K562 (cell line): ENCODE measurements around the gene ACTN4. TPM values are rescaled to one million over a fixed set of nuclear protein-coding genes. Genes with fewer than 3 reads are reported as not detected.

Experiments
- CTCFL ChIP-seq: IDR thresholded peaks from 2 replicates; pipeline ENCODE4 v1.6.1; 2011; ENCODE audit warnings: borderline replicate concordance, low read depth, mild to moderate bottlenecking, moderate library complexity, low read length; ENCODE audit not compliant: insufficient read depth, poor library complexity, severe bottlenecking
- NFATC3 ChIP-seq: fragments of 450-650 bp; IDR thresholded peaks from 2 replicates; pipeline ENCODE4 v1.6.1; 2017; ENCODE audit warnings: mild to moderate bottlenecking
- SREBF2 ChIP-seq: sonication (generic); formaldehyde crosslinking; IDR thresholded peaks from 2 replicates; pipeline ENCODE4 v1.4.0; 2020; ENCODE audit warnings: mild to moderate bottlenecking, missing genetic modification reagents
- TOE1 ChIP-seq, 2 experiments: fragments of 450-650 bp in 1 of 2; sonication (generic) in 1 of 2; formaldehyde crosslinking in 1 of 2; IDR thresholded peaks; 2 replicates each; pipeline versions ENCODE4 v1.7.1 to v1.8.0; 2016 to 2022; ENCODE audit warnings: borderline replicate concordance in 2 of 2, mild to moderate bottlenecking in 2 of 2, antibody characterized with exemption in 1 of 2, inconsistent platforms in 1 of 2, low read depth in 1 of 2, missing genetic modification reagents in 1 of 2, moderate library complexity in 1 of 2
- ZFX ChIP-seq: sonication (generic); formaldehyde crosslinking; IDR thresholded peaks from 2 replicates; pipeline ENCODE4 v1.8.0; 2022; ENCODE audit warnings: mild to moderate bottlenecking, missing genetic modification reagents, moderate library complexity
- ZNF324 ChIP-seq: fragments of 250-450 bp; sonication (Bioruptor Pico); IDR thresholded peaks from 2 replicates; pipeline ENCODE4 v1.4.0; 2020; ENCODE audit warnings: mild to moderate bottlenecking
- ZNF766 ChIP-seq: fragments of 200-800 bp; sonication (Bioruptor generic); conservative IDR thresholded peaks from 2 replicates; pipeline ENCODE4 v1.6.1; 2016; ENCODE audit warnings: missing genetic modification characterization, missing compliant biosample characterization
- polyA plus RNA-seq, 8 experiments: library from polyadenylated mRNA; depleted of rRNA in 4 of 8; stranded (reverse) in 5 of 8; unstranded in 3 of 8; fragments of >200 nt; fragmentation: Nextera tagmentation in 2 of 8; fragmentation: Illumina TruSeq in 1 of 8; extraction: Ambion mirVana in 2 of 8; extraction: Trizol in 1 of 8; gene quantifications; 2 replicates each; pipeline versions ENCODE4 v1.2.1 to v1.2.3, GENCODE V29; 2011 to 2014; ENCODE audit warnings: inconsistent platforms in 1 of 8, missing spikeins in 1 of 8
- total RNA-seq, 7 experiments: library from RNA; depleted of rRNA in 6 of 7; stranded (reverse); fragments of >200 nt in 6 of 7; fragmentation: Illumina TruSeq in 2 of 7; extraction: Trizol in 2 of 7; gene quantifications; 2 replicates each; pipeline versions ENCODE4 v1.2.1 to v1.2.3, GENCODE V29; 2011 to 2021; ENCODE audit warnings: low replicate concordance in 1 of 7
- TF ChIP-seq, protein P1 (sequence below), 2 experiments: fragments of 200-800 bp in 1 of 2; sonication (Bioruptor generic) in 1 of 2; sonication (generic) in 1 of 2; formaldehyde crosslinking in 1 of 2; IDR thresholded peaks in 1 of 2; conservative IDR thresholded peaks in 1 of 2; 2 replicates each; pipeline versions ENCODE4 v1.5.0 to v1.6.1; 2016 to 2020; ENCODE audit warnings: missing compliant biosample characterization in 1 of 2, missing genetic modification characterization in 1 of 2, missing genetic modification reagents in 1 of 2
- TF ChIP-seq, protein P2 (sequence below): fragments of 250-450 bp; sonication (Bioruptor Pico); IDR thresholded peaks from 2 replicates; pipeline ENCODE4 v1.8.0; 2022; ENCODE audit warnings: moderate library complexity, mild to moderate bottlenecking, inconsistent platforms
- TF ChIP-seq, protein P3 (sequence below): fragments of 250-450 bp; sonication (Bioruptor Pico); IDR thresholded peaks from 2 replicates; pipeline ENCODE4 v1.4.0; 2020; ENCODE audit warnings: mild to moderate bottlenecking, moderate library complexity, borderline replicate concordance
- TF ChIP-seq, protein P4 (sequence below): fragments of 450-650 bp; IDR thresholded peaks from 2 replicates; pipeline ENCODE4 v1.7.1; 2018; ENCODE audit warnings: mild to moderate bottlenecking, low read depth; ENCODE audit not compliant: partially characterized antibody
- TF ChIP-seq, protein P5 (sequence below): fragments of 450-650 bp; formaldehyde crosslinking; IDR thresholded peaks from 2 replicates; pipeline ENCODE4 v1.4.0; 2020; ENCODE audit warnings: mild to moderate bottlenecking, mixed read lengths

Gene ACTN4
- total and polyA plus RNA-seq, 9 of the 15 experiments (the other 6 are each of a cell fraction or from before 2014, with no cell fraction given), result 3.1 to 385 (median 125) TPM

DNA sequence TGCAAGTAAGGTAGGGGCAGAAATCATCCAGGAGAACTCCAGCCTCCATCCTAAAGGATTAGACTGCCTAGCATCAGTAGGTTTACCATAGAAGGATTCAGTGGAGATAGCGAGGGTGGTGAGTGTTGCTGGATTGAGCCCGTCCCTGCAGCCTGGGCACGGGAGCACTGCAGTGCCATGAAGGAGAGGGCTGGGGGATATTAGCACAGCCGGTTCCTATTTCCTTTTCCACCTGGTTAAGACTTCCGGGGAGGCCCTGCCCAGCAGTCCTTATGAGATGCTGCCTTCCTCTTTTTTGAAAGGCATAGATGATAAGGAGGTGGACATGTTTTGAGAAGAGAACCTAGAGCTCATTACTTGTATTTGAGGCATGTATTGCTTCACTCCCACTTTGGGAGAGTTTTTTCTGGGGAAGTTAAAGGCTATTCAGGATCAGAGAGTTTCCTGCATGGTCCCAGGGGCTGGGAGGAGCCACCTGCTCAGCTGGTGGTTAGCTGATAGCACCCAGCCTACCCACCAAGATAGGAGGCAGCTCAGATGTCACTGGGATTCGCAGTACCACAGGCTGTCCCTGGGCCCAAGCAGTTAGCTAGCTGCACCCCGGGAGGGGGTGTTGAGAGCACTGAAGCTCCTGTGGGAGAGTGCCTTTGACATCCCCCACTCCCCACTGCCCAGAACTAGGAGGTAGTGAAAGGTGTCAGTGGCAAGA is 17.2 kb downstream of the ACTN4 start (continued):
- TF ChIP-seq, protein P1, sequence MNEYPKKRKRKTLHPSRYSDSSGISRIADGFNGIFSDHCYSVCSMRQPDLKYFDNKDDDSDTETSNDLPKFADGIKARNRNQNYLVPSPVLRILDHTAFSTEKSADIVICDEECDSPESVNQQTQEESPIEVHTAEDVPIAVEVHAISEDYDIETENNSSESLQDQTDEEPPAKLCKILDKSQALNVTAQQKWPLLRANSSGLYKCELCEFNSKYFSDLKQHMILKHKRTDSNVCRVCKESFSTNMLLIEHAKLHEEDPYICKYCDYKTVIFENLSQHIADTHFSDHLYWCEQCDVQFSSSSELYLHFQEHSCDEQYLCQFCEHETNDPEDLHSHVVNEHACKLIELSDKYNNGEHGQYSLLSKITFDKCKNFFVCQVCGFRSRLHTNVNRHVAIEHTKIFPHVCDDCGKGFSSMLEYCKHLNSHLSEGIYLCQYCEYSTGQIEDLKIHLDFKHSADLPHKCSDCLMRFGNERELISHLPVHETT (CRISPR knock-in tag; conservative IDR thresholded peaks at IDR 0.05 in 1 of 2, IDR thresholded peaks at IDR 0.05 in 1 of 2), result no peak
- TF ChIP-seq, protein P2, sequence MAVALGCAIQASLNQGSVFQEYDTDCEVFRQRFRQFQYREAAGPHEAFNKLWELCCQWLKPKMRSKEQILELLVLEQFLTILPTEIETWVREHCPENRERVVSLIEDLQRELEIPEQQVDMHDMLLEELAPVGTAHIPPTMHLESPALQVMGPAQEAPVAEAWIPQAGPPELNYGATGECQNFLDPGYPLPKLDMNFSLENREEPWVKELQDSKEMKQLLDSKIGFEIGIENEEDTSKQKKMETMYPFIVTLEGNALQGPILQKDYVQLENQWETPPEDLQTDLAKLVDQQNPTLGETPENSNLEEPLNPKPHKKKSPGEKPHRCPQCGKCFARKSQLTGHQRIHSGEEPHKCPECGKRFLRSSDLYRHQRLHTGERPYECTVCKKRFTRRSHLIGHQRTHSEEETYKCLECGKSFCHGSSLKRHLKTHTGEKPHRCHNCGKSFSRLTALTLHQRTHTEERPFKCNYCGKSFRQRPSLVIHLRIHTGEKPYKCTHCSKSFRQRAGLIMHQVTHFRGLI (CRISPR knock-in tag), result no peak
- TF ChIP-seq, protein P3, sequence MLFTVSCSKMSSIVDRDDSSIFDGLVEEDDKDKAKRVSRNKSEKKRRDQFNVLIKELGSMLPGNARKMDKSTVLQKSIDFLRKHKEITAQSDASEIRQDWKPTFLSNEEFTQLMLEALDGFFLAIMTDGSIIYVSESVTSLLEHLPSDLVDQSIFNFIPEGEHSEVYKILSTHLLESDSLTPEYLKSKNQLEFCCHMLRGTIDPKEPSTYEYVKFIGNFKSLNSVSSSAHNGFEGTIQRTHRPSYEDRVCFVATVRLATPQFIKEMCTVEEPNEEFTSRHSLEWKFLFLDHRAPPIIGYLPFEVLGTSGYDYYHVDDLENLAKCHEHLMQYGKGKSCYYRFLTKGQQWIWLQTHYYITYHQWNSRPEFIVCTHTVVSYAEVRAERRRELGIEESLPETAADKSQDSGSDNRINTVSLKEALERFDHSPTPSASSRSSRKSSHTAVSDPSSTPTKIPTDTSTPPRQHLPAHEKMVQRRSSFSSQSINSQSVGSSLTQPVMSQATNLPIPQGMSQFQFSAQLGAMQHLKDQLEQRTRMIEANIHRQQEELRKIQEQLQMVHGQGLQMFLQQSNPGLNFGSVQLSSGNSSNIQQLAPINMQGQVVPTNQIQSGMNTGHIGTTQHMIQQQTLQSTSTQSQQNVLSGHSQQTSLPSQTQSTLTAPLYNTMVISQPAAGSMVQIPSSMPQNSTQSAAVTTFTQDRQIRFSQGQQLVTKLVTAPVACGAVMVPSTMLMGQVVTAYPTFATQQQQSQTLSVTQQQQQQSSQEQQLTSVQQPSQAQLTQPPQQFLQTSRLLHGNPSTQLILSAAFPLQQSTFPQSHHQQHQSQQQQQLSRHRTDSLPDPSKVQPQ, result no peak
- TF ChIP-seq, protein P4, sequence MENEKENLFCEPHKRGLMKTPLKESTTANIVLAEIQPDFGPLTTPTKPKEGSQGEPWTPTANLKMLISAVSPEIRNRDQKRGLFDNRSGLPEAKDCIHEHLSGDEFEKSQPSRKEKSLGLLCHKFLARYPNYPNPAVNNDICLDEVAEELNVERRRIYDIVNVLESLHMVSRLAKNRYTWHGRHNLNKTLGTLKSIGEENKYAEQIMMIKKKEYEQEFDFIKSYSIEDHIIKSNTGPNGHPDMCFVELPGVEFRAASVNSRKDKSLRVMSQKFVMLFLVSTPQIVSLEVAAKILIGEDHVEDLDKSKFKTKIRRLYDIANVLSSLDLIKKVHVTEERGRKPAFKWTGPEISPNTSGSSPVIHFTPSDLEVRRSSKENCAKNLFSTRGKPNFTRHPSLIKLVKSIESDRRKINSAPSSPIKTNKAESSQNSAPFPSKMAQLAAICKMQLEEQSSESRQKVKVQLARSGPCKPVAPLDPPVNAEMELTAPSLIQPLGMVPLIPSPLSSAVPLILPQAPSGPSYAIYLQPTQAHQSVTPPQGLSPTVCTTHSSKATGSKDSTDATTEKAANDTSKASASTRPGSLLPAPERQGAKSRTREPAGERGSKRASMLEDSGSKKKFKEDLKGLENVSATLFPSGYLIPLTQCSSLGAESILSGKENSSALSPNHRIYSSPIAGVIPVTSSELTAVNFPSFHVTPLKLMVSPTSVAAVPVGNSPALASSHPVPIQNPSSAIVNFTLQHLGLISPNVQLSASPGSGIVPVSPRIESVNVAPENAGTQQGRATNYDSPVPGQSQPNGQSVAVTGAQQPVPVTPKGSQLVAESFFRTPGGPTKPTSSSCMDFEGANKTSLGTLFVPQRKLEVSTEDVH, result peak; percentile 23
- TF ChIP-seq, protein P5, sequence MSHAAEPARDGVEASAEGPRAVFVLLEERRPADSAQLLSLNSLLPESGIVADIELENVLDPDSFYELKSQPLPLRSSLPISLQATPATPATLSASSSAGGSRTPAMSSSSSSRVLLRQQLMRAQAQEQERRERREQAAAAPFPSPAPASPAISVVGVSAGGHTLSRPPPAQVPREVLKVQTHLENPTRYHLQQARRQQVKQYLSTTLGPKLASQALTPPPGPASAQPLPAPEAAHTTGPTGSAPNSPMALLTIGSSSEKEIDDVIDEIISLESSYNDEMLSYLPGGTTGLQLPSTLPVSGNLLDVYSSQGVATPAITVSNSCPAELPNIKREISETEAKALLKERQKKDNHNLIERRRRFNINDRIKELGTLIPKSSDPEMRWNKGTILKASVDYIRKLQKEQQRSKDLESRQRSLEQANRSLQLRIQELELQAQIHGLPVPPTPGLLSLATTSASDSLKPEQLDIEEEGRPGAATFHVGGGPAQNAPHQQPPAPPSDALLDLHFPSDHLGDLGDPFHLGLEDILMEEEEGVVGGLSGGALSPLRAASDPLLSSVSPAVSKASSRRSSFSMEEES (CRISPR knock-in tag), result no peak
- no peak for TF ChIP-seq TOE1 (IDR thresholded peaks at IDR 0.05; ENCODE audit: borderline replicate concordance)
- no peak for TF ChIP-seq TOE1 (CRISPR knock-in tag; IDR thresholded peaks at IDR 0.05; ENCODE audit: borderline replicate concordance, low read depth)
- no peak for TF ChIP-seq ZNF766 (CRISPR knock-in tag)
- TF ChIP-seq NFATC3, result no peak
- no peak for TF ChIP-seq CTCFL
- TF ChIP-seq ZFX (CRISPR knock-in tag), result no peak
- no peak for TF ChIP-seq ZNF324 (CRISPR knock-in tag)
- TF ChIP-seq SREBF2, result no peak
